Activated CD4-positive, alpha-beta T cell treated with anti-CD3 and anti-CD28 coated beads, Interleukin-2, amount 50 U/mL, for 48 hours (primary cell): Measurements from ENCODE around the gene UCKL1.
"Not testable (repeated sequence)": the region's sequence is repeated elsewhere in the genome, so short reads cannot be mapped to it uniquely, and the experiment has no call there.

Source experiments
- DNase-seq, 2 experiments: peaks; one replicate each; pipeline ENCODE4 v3.0.0-alpha.2; 2020

UCKL1 gene

GRCh38 chr20:63942969-63943807 is 13.0 kb downstream of the UCKL1 start:
- no peak for DNase-seq

- DNase-seq = peak; percentile 65 to 69
Observed at GRCh38 chr20:63942250-63942951, 13.8 kb downstream of the UCKL1 start.

GRCh38 chr20:63941282-63942081 is 14.7 kb downstream of the UCKL1 start:
- peak; percentile 78 to 81 for DNase-seq

GRCh38 chr20:63940472-63941266 is 15.5 kb downstream of the UCKL1 start:
- no peak for DNase-seq

- no peak for DNase-seq
Observed at GRCh38 chr20:63940071-63940471, 16.1 kb downstream of the UCKL1 start.

- no peak for DNase-seq
Observed at GRCh38 chr20:63939061-63939935, 16.9 kb downstream of the UCKL1 start.

GRCh38 chr20:63937596-63937995 is 18.6 kb downstream of the UCKL1 start:
- DNase-seq = no peak

- DNase-seq = no peak
Observed at GRCh38 chr20:63935447-63935846, 20.8 kb downstream of the UCKL1 start.

GRCh38 chr20:63934271-63935068 is 21.7 kb downstream of the UCKL1 start:
- no peak for DNase-seq

- DNase-seq = no peak
Observed at GRCh38 chr20:63933646-63934045, 22.6 kb downstream of the UCKL1 start.

GRCh38 chr20:63932606-63933160 is 23.5 kb downstream of the UCKL1 start:
- DNase-seq = no peak

- no peak for DNase-seq
Observed at GRCh38 chr20:63931735-63932134, 24.5 kb downstream of the UCKL1 start.

- no peak for DNase-seq
Observed at GRCh38 chr20:63930971-63931553, 25.2 kb downstream of the UCKL1 start.

- DNase-seq = not testable (repeated sequence)
Observed at GRCh38 chr20:63929473-63929883, 26.7 kb downstream of the UCKL1 start.

- DNase-seq = no peak
Observed at GRCh38 chr20:63929071-63929470, 27.1 kb downstream of the UCKL1 start.

- no peak for DNase-seq
Observed at GRCh38 chr20:63926298-63926697, 29.9 kb downstream of the UCKL1 start.

GRCh38 chr20:63924241-63924640 is 32.0 kb downstream of the UCKL1 start:
- no peak for DNase-seq

GRCh38 chr20:63923651-63924050 is 32.6 kb downstream of the UCKL1 start:
- no peak for DNase-seq

- no peak for DNase-seq
Observed at GRCh38 chr20:63920226-63920625, 36.0 kb downstream of the UCKL1 start.

GRCh38 chr20:63919130-63919529 is 37.1 kb downstream of the UCKL1 start:
- no peak for DNase-seq
